Neutrophil (primary cell): ENCODE data around the gene SCCPDH.

Experiments
- H3K27ac ChIP-seq: fragments of 200-600 bp; sonication (generic); 2 replicates; pipeline ENCODE4 v1.5.1; 2016; ENCODE audit warnings: mild to moderate bottlenecking, moderate library complexity
- H3K27me3 ChIP-seq: fragments of 200-600 bp; sonication (generic); 2 replicates; pipeline ENCODE4 v1.6.0; 2016; ENCODE audit warnings: mild to moderate bottlenecking
- H3K36me3 ChIP-seq: fragments of 200-600 bp; sonication (generic); 2 replicates; pipeline ENCODE4 v1.5.1; 2017
- H3K4me1 ChIP-seq, 2 experiments: fragments of 200-600 bp in 1 of 2; sonication (generic) in 1 of 2; 1 replicate in 1 of 2; 2 replicates in 1 of 2; pipeline versions ENCODE4 v1.5.1 to v1.6.1; 2013 to 2016; ENCODE audit warnings: low read depth in 1 of 2, low read length in 1 of 2, mild to moderate bottlenecking in 1 of 2, moderate library complexity in 1 of 2; ENCODE audit not compliant: control insufficient read depth in 1 of 2, insufficient read depth in 1 of 2
- H3K4me3 ChIP-seq, 2 experiments: fragments of 200-600 bp in 1 of 2; sonication (generic) in 1 of 2; 1 replicate in 1 of 2; 2 replicates in 1 of 2; pipeline ENCODE4 v1.5.1; 2013 to 2016; ENCODE audit warnings: low read depth in 1 of 2, low read length in 1 of 2, mild to moderate bottlenecking in 1 of 2, moderate library complexity in 1 of 2
- H3K9me3 ChIP-seq: fragments of 200-600 bp; sonication (generic); 2 replicates; pipeline ENCODE4 v1.5.1; 2016
- CTCF ChIP-seq: fragments of 200-600 bp; sonication (generic); IDR thresholded peaks from 2 replicates; pipeline ENCODE4 v1.5.1; 2016; ENCODE audit warnings: antibody characterized with exemption

The SCCPDH gene

GRCh38 chr1:246695666-246696065 is 28.5 kb upstream of the SCCPDH start:
- Histone ChIP-seq H3K4me1 (peaks cover 11 to 26% of the 10 kb centered on the region in 2 experiments), H3K36me3 (no peaks in the 10 kb centered on the region), H3K4me3 (no peak overlapping the region), H3K9me3 (no peaks in the 10 kb centered on the region), H3K27ac (no peak overlapping the region), H3K27me3 (no peaks in the 10 kb centered on the region)
- TF ChIP-seq CTCF: no peak

- Histone ChIP-seq H3K4me3 (peak overlapping the region; percentile 41 to 57), H3K27ac (peak overlapping the region; percentile 45), H3K27me3 (no peaks in the 10 kb centered on the region), H3K36me3 (no peaks in the 10 kb centered on the region), H3K4me1 (peaks cover 19 to 37% of the 10 kb centered on the region in 2 experiments), H3K9me3 (no peaks in the 10 kb centered on the region)
- no peak for TF ChIP-seq CTCF
These were observed 25.6 kb upstream of the SCCPDH start for GRCh38 chr1:246698466-246699094.

DNA sequence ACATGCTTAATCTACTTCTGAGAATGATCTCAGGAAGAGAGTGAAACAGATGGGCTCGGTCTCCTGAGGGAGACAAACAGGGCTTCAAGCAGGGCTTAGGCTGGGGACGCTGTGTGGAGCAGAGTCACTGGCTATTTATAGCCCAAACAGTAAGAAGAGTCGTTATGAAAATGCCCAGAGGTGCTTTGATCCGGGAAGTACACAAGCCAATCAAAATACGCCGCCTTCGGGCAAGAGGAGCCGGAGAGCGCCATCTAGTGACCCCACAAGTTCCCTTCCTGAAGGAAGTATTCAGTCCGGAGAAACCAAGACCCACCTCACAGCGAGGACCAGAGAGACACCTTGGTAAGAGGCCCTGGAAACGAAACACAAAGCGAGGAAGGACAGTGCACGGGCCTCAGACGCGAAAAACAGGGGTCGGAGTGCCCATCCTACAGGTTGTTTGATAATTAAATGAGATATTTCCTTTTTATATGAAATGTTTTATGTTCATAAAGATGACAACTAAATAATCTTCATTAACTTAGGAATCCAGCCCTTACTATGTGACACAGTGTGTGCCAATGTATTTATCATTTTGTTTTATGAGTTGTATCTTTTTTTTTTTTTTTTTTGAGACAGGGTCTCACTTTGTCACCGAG is 25.0 kb upstream of the SCCPDH start:
- H3K36me3 ChIP-seq: no peaks in the 10 kb centered on the region
- H3K27ac ChIP-seq: peak overlapping the region; percentile 45
- peak overlapping the region; percentile 41 to 57 for H3K4me3 ChIP-seq
- peak; percentile 67 for TF ChIP-seq CTCF
- no peaks in the 10 kb centered on the region for H3K27me3 ChIP-seq
- no peaks in the 10 kb centered on the region for H3K9me3 ChIP-seq
- peaks cover 26 to 41% of the 10 kb centered on the region in 2 experiments for H3K4me1 ChIP-seq

DNA sequence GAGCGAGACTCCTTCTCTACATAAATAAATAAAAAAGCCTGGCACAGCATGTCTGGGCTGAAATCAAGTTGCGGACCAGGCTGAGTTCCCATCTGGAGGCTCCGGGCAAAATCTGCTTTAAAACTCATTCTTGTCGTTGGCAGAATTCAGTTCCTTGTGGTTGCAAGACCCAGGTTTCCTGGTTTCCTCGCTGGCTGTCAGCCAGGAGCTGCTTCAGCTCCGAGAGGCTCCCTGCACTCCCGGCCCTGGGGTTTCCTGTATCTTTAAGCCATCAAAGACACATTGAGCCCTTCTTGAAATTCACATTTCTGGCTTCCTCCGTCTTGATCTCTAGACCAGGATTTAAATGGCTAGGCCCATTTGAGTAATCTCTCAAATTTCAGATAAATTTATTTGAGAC is 20.6 kb upstream of the SCCPDH start:
- peak overlapping the region; percentile 77 for H3K27ac ChIP-seq
- no peaks in the 10 kb centered on the region for H3K36me3 ChIP-seq
- TF ChIP-seq CTCF: no peak
- H3K9me3 ChIP-seq: no peaks in the 10 kb centered on the region
- peak overlapping the region; percentile 22 to 41 for H3K4me3 ChIP-seq
- H3K27me3 ChIP-seq: no peaks in the 10 kb centered on the region
- H3K4me1 ChIP-seq: peaks cover 68 to 75% of the 10 kb centered on the region in 2 experiments

- Histone ChIP-seq H3K9me3 (no peaks in the 10 kb centered on the region), H3K4me1 (peaks cover 76 to 79% of the 10 kb centered on the region in 2 experiments), H3K4me3 (no peak overlapping the region), H3K27me3 (no peaks in the 10 kb centered on the region), H3K27ac (peak overlapping the region; percentile 63), H3K36me3 (no peaks in the 10 kb centered on the region)
- no peak for TF ChIP-seq CTCF
These were observed 18.8 kb upstream of the SCCPDH start for GRCh38 chr1:246705368-246705767.
